GM18868 (cell line): ENCODE data around the gene TPGS1.

ENCODE experiments used
- ATAC-seq: cut with Tn5 transposase; IDR thresholded peaks from one replicate; pipeline ENCODE4 v1.9.1; 2021; ENCODE audit warnings: mild to moderate bottlenecking, moderate library complexity; ENCODE audit not compliant: unreplicated experiment

Gene TPGS1

GRCh38 chr19:538641-539428 is 31.5 kb downstream of the TPGS1 start:
- no peak for ATAC-seq

DNA sequence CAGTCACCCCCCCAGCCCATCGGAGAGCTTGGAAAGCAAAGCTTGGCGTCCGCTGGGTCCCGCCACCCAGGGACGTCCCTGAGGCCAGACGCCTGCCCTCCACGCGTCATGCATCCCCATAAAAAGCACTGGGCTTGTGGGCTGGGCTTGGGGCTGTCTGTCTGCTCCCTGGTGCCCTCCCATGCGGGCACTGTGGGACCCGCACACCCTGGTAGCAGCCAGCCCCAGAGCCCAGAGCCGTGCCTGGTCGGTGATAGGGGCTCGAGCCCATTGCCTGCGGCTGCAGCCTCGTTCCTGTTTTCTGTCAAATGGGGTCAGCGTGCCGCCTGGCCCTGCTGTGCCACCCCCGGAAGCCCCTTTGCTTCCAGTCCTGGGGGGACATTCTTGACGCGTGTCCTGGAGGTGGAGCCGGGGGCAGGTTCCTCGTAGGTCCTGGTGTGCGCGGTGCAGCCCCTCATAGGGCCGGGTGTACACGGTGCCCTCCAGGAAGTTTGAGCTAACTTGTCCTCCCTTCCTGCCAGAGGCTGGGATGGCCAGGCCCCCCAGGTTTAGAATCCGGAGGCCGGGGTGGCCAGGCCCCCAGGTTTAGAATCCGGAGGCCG is 32.2 kb downstream of the TPGS1 start:
- ATAC-seq: no peak

DNA sequence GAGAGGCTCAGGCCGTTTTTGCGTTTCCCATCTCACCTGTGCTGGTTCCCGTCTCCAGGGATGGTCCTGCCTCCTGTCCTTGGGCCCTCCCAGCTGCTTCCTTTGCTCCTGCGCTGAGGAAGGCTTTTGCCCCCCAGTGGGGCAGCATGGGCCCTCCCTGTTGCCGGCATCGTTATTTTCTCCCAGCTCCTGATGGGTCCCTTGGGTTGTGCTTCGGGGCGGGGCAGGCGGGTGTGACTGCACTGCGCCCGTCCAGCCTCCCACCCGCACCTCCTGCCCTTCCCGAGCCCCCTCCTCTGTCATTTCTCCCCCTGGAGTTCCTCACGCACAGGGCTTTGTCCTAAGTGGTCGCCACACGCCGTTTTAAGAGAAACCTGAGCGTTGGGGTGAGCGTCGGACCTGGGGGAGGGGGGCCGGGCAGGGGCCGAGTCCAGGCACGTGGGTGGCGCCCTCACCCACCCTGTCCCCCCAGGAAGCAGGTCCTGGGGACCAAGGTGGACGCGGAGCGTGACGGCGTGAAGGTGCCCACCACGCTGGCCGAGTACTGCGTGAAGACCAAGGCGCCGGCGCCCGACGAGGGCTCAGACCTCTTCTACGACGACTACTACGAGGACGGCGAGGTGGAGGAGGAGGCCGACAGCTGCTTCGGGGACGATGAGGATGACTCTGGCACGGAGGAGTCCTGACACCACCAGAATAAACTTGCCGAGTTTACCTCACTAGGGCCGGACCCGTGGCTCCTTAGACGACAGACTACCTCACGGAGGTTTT is 33.8 kb downstream of the TPGS1 start:
- no peak for ATAC-seq

DNA sequence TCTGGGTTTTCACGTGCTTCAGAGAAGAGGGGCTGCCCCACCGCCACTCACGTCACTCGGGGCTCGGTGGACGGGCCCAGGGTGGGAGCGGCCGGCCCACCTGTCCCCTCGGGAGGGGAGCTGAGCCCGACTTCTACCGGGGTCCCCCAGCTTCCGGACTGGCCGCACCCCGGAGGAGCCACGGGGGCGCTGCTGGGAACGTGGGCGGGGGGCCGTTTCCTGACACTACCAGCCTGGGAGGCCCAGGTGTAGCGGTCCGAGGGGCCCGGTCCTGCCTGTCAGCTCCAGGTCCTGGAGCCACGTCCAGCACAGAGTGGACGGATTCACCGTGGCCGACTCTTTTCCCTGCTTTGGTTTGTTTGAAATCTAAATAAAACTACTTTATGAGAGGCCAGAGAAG is 34.4 kb downstream of the TPGS1 start:
- ATAC-seq: no peak

- ATAC-seq: no peak
Measured at GRCh38 chr19:542173-542866, 35.0 kb downstream of the TPGS1 start.

DNA sequence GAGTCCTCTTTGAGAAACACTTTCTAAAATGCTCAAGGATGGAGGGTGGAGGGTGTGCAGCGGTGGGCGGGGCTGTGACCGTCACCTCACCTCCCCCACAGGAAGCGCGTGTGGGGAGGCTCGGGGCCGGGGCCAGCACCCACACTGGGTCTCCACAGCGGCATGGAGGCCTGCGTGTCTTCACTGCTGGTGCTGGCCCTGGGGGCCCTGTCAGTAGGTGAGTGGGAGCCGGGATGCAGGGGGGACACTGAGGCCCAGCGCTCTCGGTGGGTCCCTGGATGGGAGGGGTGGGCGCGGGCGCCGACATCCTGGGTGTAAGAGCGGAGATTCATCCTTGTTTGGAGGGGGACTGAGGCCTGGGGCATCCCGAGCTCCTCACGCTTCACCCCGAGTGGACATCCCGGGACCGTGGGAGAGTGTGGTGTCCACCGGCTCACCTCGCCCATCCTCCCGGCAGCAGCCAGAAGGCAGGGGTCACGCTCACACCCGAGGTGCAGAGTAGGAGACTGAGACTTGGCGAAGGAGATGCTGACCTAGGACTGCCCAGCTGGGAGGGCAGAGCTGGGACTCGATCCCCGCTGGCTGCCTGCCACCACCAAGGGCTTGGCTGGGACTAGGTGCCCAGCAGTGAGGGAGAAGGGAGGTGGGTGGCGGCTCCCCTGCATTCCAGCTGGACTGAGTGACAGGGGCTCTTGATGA is 36.8 kb downstream of the TPGS1 start, which contains the start of gene GZMM:
GZMM (plus strand) TSS at position 144 of the 699 bp plus-strand sequence; CDS start at position 163, 19 bp downstream.
- ATAC-seq: no peak

DNA sequence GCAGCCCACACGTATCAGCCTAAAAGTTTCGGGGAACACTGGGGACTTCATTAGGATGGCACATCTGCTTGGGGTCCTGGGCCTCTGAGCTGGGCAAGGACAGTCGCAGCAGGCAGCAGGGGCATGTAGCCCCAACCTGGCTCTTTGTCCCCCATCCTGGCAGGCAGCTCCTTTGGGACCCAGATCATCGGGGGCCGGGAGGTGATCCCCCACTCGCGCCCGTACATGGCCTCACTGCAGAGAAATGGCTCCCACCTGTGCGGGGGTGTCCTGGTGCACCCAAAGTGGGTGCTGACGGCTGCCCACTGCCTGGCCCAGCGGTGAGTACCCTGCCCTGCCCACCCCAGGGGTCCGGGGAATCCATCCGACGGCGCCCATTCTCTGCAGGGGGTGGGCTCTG is 39.8 kb downstream of the TPGS1 start:
- ATAC-seq: no peak

DNA sequence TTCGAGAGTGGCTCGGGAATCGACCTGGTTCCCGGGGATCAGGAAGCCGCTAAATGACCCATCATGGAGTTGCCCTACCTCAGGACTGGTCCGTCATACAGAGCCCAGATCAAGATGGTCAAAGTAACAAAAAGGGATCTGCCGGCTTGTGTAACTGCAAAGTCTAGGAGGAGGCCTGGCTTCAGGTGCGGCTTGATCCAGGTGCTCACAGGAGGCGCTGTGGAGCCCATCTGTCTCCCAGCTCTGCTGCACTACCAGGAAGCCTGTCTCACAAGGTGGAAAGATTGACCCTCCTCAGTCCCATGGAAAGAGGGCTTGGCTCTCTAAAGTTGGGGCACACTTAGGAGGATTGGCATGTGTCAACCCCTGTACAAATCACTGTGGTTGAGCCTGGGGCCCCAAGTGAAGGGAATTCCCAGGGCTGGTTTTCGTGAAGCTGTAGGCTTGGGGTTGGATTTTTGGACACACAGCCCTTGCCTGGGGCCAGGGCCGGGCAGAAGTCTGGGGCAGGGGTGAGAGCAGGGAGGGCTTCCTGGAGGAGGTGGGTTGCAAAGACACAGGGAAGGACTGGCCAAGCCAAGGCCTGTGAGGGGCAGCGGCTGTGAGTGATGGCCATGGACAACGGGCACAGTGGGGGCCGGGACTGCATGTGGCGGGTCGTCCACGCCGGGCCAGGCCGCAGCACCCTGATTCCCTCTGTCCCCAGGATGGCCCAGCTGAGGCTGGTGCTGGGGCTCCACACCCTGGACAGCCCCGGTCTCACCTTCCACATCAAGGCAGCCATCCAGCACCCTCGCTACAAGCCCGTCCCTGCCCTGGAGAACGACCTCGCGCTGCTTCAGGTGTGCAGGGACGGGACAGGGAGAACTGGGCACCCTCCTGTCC is 40.8 kb downstream of the TPGS1 start:
- ATAC-seq: no peak

- no peak for ATAC-seq
Measured at GRCh38 chr19:548886-549830, 41.9 kb downstream of the TPGS1 start.

DNA sequence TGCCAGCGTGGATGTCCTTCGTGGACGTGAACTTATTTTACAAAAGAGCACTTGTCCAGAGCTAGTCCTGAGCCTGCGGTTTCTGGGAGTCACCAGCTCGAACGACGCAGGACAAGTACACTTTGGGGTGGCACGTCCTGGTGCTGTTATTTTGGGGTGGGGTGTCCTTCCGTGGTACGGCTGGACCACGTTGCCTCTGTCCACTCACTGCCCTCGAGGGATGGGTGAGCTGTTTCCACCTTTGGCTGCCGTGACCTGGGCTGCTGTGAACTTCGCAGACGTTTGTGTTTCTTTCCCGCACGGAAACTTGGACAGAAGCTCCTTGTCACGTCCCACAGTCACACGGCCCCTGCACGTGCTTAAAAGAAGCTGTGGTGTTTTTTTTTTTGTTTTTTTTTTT is 47.5 kb downstream of the TPGS1 start:
- ATAC-seq: no peak

DNA sequence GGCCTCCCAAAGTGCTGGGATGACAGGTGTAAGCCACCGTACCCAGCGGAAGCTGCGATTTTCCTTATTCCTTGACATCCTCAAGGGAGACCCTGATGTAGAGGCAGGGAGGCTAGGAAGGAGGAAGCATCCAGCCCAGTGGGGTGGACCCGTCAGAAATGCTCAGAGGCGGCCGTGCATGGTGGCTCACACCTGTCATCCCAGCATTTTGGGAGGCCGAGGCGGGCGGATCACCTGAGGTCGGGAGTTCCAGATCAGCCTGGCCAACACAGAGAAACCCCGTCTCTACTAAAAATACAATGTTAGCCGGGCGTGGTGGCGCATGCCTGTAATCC is 48.1 kb downstream of the TPGS1 start:
- ATAC-seq: no peak

DNA sequence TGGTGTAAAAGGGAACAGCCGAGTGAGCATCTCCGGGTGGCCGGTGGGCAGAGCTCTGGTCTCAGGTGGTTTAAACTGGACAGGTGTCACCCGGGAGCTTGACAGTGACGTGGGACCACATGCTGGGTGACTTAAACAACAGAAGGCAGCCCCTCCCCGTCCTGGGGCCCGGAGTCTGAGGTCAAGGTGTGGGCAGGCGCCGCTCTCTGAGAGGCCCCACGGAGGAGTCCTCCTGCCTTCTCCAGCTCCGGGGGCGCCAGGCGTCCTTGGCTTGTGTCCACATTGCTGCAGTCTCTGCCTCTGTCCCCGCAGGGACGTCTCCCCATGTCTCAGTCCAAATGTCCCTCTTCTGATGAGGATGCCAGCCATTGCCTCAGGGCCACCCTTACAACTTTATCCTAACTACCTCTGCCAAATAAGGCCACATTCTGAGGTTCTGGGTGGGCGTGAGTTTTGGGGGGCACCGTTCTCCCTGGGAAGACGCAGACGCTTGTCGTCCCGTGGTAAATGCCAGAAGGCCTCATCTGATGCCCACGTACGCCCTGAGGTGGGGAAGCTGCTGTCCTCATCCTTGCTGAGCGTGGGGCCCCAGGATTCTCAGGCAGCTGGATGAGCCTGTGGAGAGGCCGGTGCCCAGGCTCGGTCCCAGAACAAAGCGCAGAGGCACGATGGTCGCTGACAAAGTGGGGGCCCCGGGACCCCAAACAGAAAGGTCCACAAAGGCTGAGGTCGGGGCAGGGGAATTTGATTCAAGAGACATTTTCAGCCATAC is 49.5 kb downstream of the TPGS1 start:
- ATAC-seq: no peak

DNA sequence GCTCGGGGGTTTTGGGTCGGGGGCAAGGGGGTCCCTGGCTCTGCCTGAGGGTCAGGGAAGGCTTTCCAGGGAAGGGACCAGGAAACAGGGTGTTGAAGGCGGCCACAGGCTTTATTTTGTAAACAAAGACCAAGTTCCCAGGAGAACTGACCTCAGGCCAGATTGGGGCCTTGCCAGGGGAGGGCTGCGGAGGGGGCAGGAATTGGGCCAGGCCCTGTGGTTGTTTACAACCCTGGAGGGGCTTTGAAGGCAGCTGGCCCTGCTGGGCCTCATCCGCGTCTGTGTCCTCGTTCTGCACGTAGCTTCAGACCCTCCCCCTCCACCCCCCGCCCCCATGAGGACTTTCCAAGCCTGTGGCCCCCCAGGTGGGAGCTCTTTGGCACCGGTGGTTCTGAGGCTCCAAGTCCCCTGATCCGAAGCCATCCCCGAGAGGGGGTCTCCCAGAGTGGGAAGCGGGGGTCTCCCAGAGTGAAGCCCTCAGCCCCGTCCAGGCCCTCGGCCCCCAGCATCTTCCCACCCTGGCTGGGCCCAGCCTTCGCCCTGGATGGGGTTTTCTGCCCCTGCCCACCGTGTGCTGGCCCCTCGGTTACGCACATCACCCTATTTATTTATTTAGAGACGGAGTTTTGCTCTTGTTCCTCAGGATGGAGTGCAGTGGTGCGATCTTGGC is 51.6 kb downstream of the TPGS1 start:
- no peak for ATAC-seq

DNA sequence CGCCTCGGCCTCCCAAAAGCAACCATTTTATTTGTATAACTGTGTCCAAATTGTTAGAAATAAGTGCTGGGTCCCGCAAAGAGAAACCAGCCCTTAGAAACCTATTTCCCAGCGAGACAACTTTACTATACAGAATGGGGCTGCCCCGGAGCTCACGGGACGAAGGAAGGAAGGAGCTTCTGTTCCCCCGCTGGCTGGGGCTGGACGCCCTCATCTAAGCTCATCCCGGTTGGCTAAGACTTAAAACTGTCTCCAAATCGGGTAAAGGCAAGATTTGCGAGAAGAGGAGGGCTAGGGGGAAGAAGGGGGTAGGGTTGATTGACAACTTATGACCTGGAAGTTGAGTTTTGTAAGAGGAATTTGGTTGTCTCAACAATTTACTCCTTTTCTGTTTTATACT is 52.8 kb downstream of the TPGS1 start:
- ATAC-seq: no peak

- ATAC-seq: no peak
Measured at GRCh38 chr19:566403-566802, 59.1 kb downstream of the TPGS1 start.

GRCh38 chr19:566844-567243 is 59.5 kb downstream of the TPGS1 start:
- no peak for ATAC-seq

DNA sequence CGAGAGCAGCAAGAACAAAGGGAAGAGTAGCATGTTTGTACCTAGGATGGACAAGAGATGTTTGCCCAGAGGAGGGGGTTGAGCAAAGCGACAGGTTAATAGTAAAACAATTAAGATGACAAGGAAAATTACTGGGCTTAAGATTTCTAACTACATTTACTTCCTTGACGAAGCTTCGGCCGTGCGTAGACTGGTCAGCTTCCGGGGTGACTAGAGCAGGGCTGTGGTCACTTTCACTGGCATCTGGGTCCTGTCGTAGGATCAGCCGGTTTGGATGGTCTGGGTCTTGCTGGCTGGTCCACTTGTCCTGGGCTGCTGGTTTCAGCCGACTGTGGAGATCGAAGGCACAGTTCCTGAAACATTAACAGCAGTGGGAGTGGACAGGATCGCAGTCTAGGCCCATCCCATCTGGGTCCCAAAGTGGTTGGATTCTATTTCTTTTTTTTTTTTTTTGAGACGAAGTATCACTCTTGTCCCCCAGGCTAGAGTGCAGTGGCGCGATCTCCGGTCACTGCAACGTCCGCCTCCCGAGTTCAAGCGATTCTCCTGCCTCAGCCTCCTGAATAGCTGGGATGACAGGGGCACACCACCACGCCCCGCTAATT is 60.1 kb downstream of the TPGS1 start:
- ATAC-seq: no peak
